Nephron (organoid): ENCODE data around the gene SOCS1.

Source experiments
- H3K27ac Mint-ChIP-seq, 3 experiments: 2 replicates each; pipeline ENCODE4 v1.8.0; 2020; ENCODE audit warnings: mixed read lengths in 3 of 3, mild to moderate bottlenecking in 2 of 3, moderate library complexity in 1 of 3
- H3K27me3 Mint-ChIP-seq: 2 replicates; pipeline ENCODE4 v1.8.0; 2021; ENCODE audit warnings: low read depth, mild to moderate bottlenecking, moderate library complexity, mixed read lengths
- H3K36me3 Mint-ChIP-seq: 2 replicates; pipeline ENCODE4 v1.8.0; 2020; ENCODE audit warnings: low read depth, mixed read lengths
- H3K4me1 Mint-ChIP-seq: 2 replicates; pipeline ENCODE4 v1.8.0; 2020; ENCODE audit warnings: mixed read lengths
- H3K4me3 Mint-ChIP-seq, 3 experiments: 2 replicates each; pipeline ENCODE4 v1.8.0; 2020; ENCODE audit warnings: mild to moderate bottlenecking in 3 of 3, mixed read lengths in 3 of 3, moderate library complexity in 2 of 3
- H3K9me3 Mint-ChIP-seq: 2 replicates; pipeline ENCODE4 v1.8.0; 2020; ENCODE audit warnings: mixed read lengths
- TF ChIP-seq, protein P1 (sequence below), 3 experiments: fragments of 200-600 bp; sonication (generic); IDR thresholded peaks; one replicate each; pipeline ENCODE4 v1.5.0; 2021; ENCODE audit warnings: antibody characterized with exemption in 3 of 3; ENCODE audit not compliant: unreplicated experiment in 3 of 3

The SOCS1 gene

DNA sequence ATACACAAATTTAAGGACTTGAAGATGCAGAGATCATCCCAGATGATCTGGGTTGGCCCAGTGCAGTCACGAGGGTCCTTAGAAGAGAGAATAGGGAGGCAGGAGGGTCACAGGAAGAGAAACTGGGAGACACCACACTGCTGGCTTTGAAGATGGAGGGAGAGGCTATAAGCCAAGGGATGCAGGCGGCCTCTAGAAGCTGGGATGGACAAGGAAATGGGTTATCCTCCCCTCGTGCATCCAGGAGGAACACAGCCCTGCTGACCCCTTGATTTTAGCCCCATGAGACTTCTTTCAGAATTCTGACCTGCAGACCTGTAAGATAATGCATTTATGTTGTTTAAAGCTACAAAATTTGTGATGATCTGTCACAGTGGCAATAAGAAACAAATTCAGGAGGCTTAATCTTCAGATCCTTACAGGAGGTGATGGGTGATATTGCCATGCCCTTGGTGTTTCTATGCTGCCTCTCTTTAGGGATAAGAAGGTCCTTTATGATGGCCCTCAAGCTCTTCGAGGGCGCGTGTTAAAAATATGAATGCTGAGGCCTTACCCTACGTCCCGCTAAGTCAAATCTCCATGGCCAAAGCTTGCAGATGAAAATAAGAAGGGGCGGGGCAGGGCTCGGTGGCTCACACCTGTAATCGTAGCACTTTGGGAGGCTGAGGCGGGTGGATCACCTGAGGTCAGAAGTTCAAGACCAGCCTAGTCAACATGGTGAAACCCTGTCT is 21.8 kb upstream of the SOCS1 start:
- H3K27me3 Mint-ChIP-seq = peaks cover 8% of the 10 kb centered on the region
- peaks cover 10% of the 10 kb centered on the region for H3K4me1 Mint-ChIP-seq
- TF ChIP-seq, protein P1, sequence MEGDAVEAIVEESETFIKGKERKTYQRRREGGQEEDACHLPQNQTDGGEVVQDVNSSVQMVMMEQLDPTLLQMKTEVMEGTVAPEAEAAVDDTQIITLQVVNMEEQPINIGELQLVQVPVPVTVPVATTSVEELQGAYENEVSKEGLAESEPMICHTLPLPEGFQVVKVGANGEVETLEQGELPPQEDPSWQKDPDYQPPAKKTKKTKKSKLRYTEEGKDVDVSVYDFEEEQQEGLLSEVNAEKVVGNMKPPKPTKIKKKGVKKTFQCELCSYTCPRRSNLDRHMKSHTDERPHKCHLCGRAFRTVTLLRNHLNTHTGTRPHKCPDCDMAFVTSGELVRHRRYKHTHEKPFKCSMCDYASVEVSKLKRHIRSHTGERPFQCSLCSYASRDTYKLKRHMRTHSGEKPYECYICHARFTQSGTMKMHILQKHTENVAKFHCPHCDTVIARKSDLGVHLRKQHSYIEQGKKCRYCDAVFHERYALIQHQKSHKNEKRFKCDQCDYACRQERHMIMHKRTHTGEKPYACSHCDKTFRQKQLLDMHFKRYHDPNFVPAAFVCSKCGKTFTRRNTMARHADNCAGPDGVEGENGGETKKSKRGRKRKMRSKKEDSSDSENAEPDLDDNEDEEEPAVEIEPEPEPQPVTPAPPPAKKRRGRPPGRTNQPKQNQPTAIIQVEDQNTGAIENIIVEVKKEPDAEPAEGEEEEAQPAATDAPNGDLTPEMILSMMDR (IDR thresholded peaks at IDR 0.05; ENCODE audit: unreplicated experiment in 3 of 3) = no peak

DNA sequence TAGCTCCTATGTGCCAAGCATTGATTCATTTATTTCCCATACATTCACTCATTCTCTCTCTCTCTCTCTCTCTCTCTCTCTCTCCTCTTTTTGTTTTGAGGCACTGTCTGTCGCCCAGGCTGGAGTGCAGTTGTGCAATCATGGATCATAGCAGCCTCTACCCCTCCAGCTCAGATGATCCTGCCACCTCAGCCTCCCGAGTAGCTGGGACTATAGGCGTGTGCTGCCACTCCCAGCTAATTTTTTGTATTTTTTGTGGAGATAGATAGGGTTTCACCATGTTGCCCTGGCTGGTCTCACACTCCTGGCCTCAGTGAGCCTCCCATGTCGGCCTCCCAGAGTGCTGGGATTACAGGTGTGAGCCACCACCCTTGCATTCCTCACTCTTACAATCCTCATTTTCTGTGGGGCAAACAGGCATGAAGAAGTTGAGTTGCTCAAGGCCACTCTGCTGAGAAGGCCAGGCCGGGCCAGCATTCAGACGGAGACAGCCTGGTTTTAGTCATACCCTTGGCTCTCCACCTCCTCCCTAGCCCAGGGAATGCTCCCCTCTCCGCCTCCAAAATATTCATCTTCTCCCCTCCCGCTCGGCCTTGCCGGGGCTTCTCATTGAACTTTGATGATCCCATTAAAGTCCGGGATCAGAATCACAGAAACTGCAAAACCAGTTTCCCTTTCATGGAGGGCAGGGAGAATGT is 21.0 kb upstream of the SOCS1 start:
- Mint-ChIP-seq H3K9me3 (no peaks in the 10 kb centered on the region), H3K4me1 (peaks cover 10% of the 10 kb centered on the region), H3K36me3 (no peaks in the 10 kb centered on the region), H3K27me3 (peaks cover 6% of the 10 kb centered on the region), H3K27ac (peak overlapping the region in 1 of 3 experiments; percentile 23), H3K4me3 (no peak overlapping the region)
- TF ChIP-seq, protein P1 (IDR thresholded peaks at IDR 0.05; ENCODE audit: unreplicated experiment in 3 of 3) = no peak

More for the DNA sequence above, 21.8 kb upstream of the SOCS1 start:
- no peaks in the 10 kb centered on the region for H3K9me3 Mint-ChIP-seq
- no peak overlapping the region for H3K4me3 Mint-ChIP-seq
- no peaks in the 10 kb centered on the region for H3K36me3 Mint-ChIP-seq
- no peak overlapping the region for H3K27ac Mint-ChIP-seq

- H3K27me3 Mint-ChIP-seq = peaks cover 7% of the 10 kb centered on the region
- no peaks in the 10 kb centered on the region for H3K36me3 Mint-ChIP-seq
- H3K4me1 Mint-ChIP-seq = peaks cover 10% of the 10 kb centered on the region
- no peaks in the 10 kb centered on the region for H3K9me3 Mint-ChIP-seq
- H3K4me3 Mint-ChIP-seq = no peak within 1 kb of the TSS
- TF ChIP-seq, protein P1 (IDR thresholded peaks at IDR 0.05; ENCODE audit: unreplicated experiment in 3 of 3) = no peak
- peak within 1 kb of the TSS in 2 of 3 experiments; percentile 23 to 28 for H3K27ac Mint-ChIP-seq
These were observed 20.3 kb upstream of the SOCS1 start, which contains the start of gene PRM2 for GRCh38 chr16:11276143-11276895. TSS of gene PRM2 (minus strand) at chr16:11276480. CDS start at chr16:11276370, 110 bp downstream.

DNA sequence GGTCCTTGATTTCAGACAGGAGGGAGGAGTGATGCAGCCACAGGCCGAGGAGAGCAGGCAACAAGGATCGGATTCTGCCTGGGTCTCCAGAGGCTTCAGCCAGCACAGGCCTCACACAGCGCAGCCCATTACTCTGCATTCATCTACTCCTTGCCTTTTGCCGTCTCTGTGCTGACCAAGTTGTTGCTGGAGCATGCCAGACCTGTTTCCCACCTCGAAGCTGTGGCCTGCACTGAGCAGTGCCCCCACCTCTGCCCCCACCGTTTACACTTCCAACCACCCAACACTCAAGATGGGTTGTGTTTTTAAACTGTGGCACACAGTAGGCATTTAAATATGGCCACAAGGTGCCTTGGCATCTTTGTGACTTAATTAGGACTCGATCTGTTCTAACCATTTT is 19.0 kb upstream of the SOCS1 start:
- Mint-ChIP-seq H3K36me3 (no peaks in the 10 kb centered on the region), H3K27ac (peak overlapping the region in 2 of 3 experiments; percentile 62 to 97), H3K9me3 (no peaks in the 10 kb centered on the region), H3K4me1 (peaks cover 10% of the 10 kb centered on the region), H3K27me3 (peaks cover 7% of the 10 kb centered on the region), H3K4me3 (no peak overlapping the region)
- TF ChIP-seq, protein P1 (IDR thresholded peaks at IDR 0.05; ENCODE audit: unreplicated experiment in 3 of 3) = no peak

DNA sequence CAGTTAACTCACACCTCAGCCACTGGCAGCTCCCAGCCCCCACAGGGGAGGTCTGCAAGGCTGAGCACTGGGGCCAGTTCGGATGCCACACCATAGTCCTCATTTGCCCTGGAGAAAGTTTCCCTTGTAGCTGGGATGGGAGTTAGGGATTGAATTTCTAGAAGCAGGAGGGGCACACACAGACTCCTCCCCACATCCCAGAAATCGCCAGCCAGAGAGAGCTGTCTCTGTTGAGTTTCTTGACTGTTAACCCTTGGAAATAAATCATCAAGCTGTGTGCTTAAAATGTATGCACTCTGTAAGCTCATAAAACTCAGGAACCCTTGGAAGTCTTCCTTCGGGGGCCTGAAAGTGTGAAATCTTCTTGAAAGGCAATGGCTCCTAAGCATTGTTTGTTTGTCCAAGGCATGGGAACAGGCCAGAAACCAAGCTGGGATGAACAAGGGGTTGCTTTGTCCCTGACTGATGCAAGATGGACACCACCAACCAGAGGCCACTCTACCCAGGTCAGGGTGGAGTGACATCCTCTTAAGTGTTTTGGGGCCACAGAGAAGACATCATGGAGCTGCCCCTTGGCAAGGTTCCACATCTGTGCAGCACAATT is 17.8 kb upstream of the SOCS1 start:
- H3K36me3 Mint-ChIP-seq = no peaks in the 10 kb centered on the region
- TF ChIP-seq, protein P1 (IDR thresholded peaks at IDR 0.05; ENCODE audit: unreplicated experiment in 3 of 3) = no peak
- no peaks in the 10 kb centered on the region for H3K9me3 Mint-ChIP-seq
- H3K4me3 Mint-ChIP-seq = no peak overlapping the region
- H3K27me3 Mint-ChIP-seq = peaks cover 11% of the 10 kb centered on the region
- peak overlapping the region; percentile 84 to 97 (median 88) for H3K27ac Mint-ChIP-seq
- peaks cover 10% of the 10 kb centered on the region for H3K4me1 Mint-ChIP-seq
